NCI-H446 (cell line): ENCODE results near the gene TCF7L2.

ENCODE experiments used
- DNase-seq, 2 experiments: peaks; one replicate each; lab custom pipeline; 2025; lab: John Stamatoyannopoulos, UW

Gene TCF7L2

DNA sequence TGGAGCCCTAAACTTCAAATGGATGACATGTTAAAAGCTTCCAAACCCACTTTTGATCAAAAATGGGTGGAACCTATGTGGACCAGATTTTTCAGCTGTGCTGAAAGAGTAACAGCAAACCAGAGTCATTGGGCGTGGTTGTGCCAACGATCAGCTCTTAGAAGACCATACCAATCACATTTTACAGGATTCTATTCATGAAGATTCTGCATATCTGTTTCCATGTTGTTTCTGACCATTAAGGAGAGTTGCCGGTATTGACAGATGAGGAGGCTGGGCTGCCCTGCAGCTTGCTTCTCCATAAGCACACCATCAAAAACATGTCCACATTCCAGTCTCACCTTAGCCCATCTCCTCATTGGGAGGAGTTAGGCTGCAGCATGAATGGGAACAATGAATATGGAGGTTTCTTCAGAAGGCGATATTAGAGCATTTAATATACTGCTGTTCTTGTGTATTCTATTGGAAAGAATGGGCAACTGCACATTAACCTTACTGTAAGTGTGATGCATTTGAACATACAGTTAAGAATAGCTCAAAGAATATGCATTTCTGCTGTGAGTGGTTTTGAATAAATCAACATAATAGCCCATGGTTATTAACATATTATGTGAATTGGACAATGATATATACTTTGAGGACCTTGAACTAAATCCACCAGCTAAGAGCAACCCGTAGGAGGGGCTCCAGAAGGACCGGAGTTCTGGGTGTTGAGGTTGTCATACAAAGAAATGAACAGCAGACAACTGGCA is 116.7 kb downstream of the TCF7L2 start:
- DNase-seq: no peak

DNA sequence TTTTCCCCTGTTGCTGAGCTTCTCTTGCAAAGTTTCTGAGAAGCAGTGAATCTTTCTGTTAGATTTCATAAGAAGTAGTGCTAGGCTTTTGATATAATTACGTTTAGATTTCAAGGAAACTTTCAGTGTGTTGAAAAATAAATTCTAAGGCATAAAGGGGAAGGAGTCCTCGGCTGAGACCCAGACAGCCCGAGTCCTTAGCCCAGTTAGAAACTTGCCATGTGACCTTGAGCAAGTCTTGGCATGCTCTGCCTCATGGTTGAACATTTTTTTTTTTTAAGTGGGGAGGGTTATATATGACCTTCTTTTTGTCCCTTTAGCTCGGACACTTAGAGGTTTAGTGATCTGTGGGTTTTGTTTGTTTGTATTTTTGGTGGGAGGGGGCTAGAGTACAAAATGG is 117.5 kb downstream of the TCF7L2 start:
- DNase-seq: no peak

DNA sequence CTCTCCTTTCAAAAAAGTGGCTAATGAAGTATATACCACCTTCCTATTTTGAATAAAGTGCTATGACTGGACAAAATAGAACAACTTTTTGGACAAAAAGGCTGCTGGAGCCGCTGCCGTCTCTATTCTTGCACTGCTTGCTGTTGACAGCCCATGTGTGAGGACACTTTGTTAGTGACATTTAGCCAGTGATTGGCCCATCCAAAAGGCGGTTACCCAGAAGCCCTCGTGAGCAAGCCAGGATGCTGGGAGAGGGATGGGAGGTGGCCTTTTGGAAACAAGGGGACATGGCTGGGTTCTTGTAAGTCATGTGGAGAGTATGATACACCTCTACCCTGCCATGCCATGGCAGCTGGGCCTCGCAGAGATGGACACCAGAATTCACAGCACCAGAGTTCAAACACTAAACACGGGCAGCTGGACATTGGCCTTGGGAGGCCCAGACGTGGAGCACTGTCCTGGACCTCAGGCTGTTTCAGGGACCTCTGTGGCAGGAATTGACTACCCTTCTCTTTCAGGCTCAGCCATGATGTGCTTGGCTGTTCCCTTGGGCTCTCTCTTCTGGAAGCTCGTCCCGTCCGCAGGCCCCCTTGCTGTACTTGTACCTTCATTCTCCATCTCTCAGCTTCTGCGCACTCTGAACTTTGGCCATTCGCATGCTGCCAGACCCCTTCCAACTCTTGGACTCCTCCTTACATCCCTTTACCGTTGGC is 118.3 kb downstream of the TCF7L2 start:
- DNase-seq: no peak

DNA sequence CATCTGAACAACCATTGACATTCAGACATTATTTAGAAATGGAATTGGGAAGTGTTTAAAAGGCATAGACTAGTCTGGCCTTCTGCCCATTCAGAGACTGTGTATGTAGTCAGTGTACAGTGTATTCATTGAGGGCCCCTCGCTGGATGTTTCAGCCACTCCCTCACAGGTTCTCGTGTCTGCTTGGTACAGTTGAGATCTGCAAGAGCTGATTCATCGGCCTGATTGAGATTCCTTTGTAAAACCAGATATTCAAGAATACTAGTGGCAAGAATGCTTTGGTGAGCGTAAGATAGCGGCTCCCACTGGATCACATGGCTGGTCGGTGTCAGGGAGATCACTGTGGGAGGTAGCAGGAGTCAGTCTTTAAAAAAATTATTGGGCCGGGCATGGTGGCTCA is 119.5 kb downstream of the TCF7L2 start:
- DNase-seq: no peak

DNA sequence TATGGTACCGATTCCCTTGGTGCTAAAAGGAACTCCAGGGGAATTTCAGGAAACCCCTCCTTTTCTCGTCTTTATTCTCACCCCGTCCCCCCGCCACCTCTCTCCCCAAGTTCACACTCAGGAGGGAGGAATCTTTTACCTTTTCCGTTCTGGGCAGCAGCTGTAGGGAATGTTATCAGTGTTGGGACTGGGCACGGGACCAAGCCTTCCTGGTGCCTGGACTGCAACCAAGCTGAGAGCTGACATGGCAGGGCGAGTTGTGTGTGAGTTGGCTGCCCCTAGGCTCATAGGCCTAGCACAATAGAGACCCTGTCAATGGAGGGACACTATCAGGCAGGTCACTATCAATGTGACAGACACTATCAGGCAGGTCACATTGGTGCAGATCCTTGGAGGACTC is 121.4 kb downstream of the TCF7L2 start:
- no peak for DNase-seq

DNA sequence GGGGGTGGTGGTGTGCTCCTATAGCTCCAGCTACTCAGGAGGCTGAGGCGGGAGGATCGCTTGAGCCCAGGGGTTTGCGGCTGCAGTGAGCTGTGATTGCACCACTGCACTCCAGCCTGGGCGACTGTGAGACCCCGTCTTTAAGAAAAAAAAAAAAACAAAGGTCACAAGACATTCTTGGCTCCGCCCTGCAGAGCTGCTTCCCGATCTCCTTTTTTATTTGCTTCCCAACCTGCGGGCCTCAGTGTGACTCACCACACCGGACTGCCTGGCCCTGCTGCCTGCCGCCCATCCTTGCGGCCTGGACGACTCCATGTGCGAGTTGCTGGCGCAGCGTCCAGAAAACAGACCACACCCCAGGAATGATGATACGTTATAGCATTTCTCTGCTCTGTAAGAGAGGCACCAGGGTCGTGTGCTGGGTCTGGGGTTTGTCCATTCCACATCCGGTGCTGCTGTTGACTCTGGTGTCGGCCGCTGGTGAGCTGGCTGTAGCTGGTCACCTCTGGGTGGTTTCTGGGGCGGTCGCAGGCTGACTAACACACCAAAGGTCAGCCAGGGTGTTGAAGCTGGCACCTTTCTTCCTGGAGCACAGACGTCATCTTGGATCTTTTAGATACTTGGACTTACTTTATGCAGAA is 123.6 kb downstream of the TCF7L2 start:
- DNase-seq: no peak

DNA sequence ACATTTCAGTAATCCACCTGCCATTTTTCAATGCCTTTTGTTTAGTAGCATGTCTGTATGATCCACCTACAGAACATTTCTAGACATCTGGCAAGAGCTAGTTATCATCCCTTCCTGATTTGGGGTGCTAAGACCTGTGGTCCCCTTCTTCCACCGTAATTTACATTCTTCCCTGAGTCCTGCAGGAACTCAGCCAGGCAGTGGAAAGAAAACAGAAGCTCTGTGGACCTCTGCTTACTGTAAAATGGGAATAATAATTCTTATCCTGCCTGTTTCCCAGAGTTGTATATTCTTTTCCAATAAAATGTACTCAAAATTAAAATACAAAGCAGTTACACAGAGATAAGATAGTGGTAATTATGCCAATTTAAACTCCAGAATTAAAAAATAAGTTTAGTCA is 126.9 kb downstream of the TCF7L2 start:
- DNase-seq: no peak

DNA sequence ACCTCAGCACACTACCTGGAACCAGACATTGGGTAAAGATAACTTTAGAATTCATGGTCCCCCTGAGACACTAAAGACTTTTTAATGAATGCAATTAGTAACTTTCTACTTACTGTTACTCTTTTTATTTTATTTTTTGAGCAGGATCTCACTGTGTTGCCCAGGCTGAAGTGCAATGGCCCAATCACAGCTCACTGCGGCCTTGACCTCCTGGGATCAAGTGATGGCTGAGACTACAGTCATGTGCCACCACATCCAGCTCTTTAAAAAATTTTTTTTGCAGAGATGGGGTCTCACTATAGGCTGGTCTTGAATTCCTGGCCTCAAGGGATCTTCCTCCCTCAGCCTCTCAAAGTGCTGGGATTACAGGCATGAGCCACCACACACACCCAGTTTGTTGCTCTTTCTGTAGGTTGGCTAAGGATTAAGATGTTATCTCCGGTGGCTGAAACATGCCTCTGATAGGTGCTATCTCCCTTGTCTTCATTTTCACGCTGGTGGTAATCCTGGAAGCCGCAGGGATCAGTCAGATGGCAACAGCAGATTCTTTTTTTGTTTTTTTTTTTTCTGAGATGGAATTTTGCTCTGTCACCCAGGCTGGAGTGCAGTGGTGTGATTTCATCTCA is 128.3 kb downstream of the TCF7L2 start:
- DNase-seq: no peak

DNA sequence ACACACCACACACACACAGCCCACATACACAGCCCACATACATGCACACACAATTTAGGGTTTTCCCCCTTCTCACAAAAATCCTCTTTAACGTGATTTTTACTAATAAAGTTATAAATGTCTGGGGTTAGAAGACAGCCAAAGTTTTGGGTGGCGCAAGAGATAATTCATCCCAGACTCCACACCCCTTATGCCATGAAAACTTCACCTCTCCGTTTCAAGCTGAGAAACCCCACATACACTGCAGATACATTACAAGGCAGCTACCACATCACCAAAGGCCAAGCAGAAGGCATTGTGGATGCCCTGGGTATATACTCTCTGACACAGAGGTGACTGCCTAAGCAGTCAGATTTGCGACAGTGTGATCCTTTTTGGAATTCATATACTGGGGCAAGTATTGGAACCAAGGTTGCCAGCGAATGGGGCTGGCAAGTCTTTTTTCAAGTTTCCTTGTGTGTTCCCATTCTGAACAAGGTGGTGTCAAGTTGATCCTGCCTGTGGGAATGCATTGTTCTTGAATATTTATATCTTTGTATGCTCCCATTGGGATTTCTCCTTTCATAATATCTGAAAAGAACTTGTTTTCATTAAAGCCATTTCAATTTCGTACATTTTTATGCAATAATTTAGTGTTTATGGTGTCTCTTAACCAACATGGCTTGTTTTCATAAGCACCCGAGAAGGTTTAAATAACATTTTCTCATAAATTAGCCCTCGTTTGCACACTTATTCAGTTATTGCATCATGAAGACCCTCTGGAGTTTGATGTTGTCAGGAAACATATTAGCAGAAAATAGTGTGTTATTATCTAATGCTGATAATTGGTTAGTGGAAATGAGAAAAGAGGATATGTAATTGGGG is 130.2 kb downstream of the TCF7L2 start:
- no peak for DNase-seq

DNA sequence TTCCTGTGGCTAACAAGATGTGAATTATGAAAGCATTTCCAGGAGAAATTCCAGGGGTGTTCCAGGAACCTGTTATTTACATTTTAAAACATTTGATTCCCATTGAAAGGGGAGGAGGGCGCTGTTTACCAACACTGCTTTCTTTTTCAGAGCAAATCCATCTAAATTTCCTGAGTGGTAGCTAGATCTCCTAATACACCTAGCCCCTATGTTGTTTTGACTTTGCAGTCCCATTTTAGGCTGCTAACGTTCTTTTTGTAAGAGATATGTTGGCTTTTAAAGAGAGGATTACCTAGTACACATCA is 130.8 kb downstream of the TCF7L2 start:
- no peak for DNase-seq

DNA sequence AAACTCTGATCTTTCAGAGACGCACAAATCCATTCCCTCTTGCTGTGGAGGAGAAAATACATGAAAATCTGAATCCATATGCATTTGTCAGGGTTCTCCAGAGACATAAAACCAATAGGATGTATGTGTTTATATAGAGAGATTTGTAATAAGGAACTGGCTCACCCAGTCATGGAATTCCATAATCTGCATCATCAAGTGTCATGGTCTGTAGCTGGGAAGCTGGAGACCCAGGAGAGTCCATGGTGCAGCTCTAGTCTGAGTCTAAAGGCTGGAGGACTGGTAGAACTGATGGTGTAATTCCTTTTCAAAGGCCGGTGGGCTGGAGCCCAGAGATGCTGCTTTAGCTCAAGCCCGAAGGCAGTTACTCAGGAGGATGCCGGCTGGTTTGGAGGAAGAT is 134.0 kb downstream of the TCF7L2 start:
- DNase-seq: no peak

DNA sequence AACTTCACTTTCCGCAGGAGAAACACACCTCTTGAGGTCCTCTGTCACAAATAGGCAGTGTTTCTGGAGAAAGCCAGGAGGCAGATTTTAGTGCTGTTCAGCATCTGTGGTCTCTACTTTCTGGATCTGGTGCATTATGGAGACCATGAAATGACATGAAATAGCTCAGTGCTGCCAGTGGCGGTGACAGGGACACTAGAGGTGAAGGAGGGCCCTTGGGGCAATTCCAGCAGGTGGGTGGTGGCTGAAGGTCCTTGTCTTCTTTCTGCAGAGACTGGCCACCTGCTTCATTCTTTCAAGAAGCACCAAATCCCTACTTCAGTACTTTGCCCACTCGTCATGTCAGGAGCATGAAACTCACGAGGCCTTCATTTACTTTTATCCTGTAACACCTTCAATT is 135.7 kb downstream of the TCF7L2 start:
- DNase-seq: no peak

DNA sequence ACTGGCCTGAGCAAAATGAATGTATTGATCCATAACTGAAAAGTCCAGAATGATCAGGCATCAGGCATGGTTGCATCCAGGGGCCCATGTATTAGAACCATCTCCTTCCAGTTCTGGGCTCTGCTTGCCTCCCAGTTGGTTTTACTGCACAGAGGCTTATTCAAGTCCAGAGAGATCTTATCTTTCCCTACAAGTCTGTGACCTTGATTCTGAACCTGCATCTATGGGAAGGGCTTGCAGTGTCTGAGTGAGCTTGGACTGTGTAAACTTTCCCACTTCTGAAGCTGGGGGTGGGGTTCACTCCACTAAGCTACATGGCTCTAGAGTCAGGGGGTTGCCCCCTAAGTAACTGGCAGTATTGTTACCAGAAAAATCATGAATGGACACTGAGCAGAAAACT is 136.2 kb downstream of the TCF7L2 start:
- DNase-seq: no peak

DNA sequence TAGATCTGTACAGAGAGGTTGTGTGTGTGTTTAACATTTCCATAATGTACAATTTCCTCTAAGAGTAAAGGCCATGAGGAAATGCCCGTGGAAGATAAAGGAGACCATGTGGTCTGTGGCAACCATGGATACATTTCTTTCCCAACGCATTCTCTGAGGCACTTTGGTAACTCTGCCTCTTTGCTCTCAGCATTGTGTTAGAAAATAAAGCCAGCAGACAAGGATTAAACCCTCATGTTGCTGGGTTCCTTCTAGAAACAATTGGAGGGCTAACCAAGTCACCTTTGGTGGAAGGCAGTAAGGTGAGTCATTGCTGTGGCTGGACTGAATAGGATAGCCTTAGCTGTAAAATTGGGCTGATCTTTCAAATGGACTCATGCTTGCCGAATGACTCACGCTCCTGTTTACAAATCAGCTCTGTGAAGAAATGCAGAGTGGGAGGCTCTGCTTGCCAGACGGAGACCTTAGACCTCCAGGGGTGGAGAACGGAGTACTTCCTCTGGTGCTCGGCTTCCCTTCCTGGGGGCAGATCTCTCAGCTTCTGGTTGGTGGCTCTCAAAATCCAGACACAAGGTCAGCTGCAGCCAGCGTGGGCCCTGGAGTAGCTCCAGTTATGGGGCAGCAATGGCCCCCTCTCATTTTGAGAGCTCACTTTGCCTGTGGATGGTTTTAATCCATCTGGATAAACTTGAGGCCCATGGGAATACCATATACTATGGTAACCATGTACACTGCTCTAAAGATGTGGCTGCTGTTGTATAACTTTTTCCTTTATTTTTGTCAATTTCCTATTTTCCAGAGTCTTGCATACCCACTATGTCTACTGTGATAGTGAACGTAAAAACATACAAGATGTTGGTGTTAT is 137.3 kb downstream of the TCF7L2 start:
- DNase-seq: no peak

DNA sequence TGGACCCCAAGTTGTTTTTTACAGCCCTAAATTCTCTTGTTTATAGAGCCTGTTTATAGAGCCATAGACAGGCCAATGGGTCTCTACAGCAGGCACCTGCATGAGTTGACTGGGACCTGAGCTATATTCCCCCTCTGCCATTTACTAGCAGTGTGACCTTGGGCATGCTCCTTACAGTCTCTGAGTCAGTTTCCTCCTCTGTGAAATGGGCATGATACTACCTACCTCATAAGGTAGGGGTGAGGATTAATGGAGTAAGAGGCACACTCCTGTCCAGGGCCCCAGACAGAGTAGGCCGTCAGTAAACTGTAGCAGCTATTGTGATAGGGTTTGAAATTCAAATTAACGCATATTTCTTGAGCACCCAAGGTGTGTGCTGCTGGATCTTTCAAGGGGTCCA is 138.1 kb downstream of the TCF7L2 start:
- no peak for DNase-seq

DNA sequence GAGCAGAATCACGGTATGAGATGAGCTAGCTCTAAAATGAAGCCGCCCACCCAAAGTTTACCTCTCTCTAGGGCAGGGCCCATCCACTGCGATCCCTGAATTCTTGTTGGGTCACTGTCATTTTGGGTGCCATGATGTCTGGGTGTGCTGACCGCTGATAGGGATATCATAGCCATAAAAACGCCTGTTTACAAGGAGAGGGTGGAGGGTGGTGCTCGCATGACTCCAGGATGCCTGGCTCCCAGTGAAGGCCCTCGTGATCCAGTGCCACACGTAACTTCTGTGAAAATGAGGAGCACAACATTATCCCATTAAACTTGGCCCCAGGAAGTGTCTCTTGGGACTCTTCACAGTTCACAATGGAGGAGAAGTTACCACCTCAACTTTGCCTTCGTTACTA is 139.5 kb downstream of the TCF7L2 start:
- DNase-seq: no peak

DNA sequence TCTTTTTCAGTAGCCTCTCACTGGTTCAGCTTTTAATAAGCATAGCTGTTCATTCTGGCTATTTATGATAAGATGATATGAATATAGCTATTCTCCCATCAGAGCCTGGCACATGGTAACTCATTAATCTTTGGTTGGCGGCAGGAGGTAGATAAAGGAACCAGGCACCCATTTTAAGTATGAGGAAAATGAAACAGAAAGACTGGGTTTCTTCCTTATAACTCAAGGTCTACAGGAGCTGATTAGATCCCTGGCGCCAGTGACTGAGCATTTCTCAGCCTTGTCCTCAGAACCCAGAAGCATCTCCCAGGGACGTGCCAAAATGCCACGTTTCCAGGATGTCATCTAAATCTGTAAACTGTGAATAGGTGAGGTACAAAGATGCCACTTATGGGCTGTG is 141.9 kb downstream of the TCF7L2 start:
- no peak for DNase-seq

DNA sequence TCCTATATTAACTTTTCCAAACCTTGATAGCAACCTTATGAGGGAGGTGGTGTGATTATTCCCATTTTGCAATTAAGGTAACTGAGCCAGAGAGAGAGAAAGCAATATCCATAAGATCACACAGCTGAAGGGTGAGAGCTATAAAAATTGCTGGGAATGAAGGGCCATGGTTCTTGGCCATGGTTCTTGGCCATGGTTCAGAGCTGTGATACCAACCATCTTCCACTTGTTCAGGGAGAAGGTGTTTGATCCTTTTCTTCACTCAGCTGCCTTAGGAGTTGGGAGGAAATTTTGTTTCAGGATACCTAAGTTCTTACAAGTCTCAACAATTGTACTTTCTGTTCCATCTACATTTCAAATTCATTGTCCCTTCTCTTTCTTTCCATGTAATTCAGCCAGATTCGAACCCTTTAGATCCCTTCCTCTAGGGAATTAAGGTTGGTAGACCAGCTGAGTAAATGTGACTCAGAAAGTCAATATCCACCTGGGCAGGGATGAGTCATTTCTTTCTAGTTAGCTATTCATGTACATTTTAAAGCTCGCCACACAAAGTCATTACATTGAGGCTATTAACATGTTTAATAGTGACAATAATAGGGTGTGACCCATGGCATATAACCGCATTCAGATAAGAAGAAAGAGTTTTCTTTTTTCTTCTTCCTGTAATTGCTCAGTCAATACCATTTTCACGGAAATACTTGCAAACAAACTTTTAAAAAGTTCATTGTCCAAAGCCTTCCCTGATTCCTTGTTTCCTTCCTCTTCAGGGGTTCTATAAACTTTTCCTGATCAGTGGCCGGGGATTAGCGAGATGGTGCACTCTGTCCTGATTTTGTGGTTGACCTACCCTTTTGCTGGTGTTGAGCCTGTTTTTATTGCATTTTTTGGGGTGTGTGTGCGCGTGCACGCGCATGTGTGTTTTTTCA is 143.4 kb downstream of the TCF7L2 start:
- no peak for DNase-seq

DNA sequence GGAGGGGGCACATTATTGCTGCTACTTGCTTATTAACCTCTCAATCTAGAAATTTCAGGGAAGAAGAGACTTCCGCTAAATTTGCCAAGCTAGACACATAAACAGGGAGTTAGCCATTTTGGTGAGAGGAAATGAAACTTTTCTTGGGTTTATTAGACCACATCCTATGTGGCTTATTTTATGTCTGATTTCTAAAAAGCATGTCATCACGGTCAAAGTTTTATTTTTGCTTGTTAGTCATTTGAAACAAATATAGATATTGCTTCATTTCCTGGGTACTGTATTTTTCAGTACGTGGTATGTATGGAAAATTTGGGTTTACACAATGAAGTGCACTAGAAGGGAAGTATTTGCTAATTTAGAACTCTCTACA is 144.1 kb downstream of the TCF7L2 start:
- DNase-seq: no peak
